Ecto neural progenitor cell (in vitro differentiated cells): ENCODE measurements around the gene VAPA.

Experiments used
- DNase-seq: peaks from one replicate; pipeline ENCODE4 v3.0.0-alpha.2; 2018; ENCODE audit warnings: low spot score

VAPA gene

DNA sequence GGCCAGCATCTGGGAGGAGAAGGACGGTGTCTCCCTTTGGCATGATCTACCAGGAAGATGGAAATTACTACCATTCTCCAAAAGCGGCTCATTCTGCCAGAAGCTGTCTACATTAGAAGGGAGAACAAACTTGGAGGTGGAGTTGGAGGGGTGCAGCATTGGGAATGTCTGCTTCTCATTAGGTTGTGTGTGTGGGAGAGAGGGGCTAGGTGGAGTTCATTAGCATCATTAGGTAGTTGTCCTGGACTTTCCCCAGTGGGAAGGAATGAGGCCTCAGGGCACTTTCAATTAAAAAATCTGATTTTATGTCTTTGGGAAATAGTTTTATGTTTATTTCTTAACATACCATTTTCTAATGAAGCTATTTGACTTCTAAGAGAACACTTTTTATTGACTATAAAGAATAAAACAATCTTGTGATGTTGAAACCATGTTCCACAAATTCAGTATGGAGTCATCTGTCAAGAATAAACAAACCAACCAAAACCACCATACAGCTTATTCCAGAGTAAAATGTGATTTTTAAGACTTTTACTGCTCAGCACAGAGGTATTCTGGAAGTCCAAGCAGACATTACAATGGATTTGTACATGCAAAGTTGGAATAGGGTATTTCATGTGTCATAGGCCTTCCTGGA lies 60.6 kb downstream of the VAPA start:
- DNase-seq, result no peak

DNA sequence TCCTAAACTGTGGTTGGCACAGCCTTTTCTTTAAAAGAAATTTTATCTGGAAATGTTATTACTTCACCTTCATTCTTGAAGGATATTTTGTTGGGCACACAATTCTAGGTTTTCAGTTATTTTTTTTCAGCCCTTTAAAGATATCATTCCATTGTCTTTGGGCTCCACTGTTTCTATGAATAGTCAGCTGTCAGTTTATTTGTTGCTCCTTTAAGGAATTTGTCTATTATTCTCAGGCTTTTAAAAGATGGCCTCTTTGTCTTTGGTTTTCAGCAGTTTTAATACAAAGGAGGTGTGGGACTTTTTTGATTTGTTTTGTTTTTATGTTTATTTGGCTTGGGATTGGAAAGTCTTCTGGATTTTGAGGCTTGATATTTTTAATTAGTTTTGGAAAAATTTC lies 61.8 kb downstream of the VAPA start:
- no peak for DNase-seq

- no peak for DNase-seq
These were observed 68.9 kb downstream of the VAPA start for GRCh38 chr18:9982711-9983110.

DNA sequence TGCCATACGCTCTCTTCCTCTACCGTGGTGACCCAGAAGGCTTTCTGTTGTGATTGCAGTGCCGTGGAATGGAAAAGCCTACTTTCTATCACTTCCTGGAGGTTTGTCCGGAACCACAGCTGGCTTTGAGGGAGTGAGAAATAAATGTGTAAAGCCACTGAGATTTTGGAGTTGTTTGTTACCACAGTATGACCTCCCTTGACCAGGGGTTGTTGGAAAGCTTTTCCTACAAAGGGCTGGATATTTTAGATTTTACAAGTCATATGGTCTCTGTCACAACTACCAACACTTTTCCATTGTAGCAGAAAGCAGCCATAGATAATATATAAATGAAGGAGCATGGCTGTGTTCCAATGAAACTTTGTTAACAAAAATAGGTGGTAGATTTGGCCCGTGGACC lies 70.3 kb downstream of the VAPA start:
- no peak for DNase-seq

DNA sequence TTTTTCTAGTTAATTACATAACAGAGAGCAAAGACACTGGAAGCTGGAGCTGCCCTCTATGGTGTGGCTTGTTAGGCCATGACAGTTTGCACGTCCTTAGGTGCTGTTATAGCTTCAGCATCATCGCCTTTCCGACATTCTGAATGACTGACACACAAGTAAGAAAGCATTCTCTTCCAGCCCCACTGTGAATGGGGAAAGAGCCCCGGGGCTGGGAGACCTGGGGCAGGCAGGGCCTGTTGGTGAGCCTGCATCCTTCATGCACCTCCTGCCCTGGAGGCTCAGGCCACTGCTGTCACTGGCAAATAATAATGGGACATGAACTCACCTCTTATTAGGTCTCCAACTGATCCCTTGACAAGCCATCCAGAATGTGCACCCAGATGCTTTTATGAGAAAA lies 71.8 kb downstream of the VAPA start:
- no peak for DNase-seq

DNA sequence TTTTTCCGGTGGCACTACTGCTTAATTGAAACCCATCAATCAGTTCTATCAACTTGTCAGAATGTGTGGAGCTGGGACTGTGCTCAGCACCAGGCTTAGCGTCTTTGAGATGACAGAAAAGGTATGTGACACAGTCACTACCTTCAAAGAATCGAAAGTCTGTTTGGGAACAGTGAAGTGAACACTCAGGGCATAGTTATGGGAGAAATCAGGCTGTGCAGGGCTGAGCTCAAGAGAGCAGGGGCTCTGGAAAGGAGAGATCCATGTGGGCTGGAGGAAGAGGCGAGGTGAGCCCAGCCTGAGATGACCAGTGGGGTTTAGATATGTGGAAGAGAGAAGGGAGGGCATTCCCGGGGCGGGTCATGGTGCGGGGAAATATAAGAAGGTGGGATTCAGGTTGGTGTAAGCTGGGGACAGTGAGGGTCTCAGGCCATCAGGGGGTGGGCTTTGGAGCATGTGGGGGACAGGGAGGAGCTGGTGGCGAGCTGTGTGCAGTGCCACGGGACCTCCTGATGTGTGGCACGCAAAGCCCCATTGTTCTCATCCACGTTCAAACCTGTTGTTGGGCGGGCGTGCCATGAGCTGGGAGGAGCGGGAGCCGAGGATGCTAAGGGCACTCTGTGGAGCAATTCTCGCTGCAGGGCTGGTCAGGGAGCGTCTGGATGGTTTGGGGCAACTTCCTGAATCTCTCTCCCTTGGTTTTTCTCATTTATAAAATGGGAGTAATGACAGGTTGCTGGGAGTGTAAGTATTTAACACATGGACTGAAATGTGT lies 72.5 kb downstream of the VAPA start:
- DNase-seq, result peak; percentile 27

DNA sequence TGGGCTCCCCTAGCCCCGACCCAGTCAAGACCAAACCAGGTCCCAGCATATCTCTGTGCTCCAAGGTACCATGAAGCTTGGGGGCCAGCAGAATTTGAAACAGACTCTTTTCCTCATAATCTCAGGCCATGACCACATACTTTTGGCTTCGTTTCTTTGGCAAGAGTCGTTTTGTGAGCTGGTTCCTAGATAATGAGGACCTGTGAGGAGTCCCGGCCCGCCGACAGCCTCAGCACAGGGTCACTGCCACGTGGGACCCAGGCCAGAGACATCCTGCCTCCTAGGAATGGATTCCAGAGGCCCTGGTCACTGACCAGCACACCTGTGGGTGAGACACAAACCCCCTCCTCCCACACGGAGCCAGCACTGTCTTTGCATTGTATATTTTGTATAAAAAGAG lies 73.5 kb downstream of the VAPA start:
- peak; percentile 34 for DNase-seq

DNA sequence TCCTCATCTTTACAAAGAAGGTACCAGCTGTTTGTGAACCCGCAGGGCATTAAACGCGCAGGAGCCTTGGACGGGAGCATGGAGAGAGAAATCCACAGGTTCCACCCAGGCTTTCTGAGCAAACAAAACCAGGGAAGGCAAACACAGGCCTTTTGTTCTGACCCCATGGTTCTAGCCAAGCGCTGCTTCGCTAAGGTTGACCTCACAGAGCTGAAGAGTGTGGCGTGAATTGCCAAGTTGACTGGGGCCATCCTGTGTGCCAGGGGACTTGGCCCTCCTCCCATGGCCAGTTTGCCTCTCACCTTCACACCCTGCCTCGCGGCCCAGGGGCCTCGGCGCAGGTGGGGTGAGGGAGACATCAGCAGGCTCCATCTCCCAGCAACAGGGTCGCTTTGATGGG lies 74.1 kb downstream of the VAPA start:
- peak; percentile 41 for DNase-seq

- no peak for DNase-seq
These were observed 74.8 kb downstream of the VAPA start for GRCh38 chr18:9988665-9989064.

DNA sequence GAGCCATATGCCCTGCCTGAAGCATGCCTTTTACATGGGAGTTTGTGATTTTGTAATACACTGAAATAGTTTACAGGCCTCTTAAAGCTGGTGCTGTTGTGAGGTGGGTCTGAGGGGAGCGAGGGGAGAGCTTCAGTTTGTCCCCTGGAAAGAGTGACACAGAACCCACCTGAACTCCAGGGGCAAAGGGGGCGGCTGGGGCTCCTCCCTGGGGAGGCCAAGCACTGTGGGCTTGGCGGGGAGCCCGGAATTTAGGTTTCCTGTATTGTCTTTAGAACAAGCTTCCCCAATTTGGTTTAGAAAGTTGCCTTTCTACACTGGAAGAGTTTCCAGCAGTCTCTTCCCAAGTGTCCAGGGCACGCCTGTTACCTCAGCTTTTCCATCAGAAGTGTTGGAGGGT lies 75.7 kb downstream of the VAPA start:
- DNase-seq, result no peak

DNA sequence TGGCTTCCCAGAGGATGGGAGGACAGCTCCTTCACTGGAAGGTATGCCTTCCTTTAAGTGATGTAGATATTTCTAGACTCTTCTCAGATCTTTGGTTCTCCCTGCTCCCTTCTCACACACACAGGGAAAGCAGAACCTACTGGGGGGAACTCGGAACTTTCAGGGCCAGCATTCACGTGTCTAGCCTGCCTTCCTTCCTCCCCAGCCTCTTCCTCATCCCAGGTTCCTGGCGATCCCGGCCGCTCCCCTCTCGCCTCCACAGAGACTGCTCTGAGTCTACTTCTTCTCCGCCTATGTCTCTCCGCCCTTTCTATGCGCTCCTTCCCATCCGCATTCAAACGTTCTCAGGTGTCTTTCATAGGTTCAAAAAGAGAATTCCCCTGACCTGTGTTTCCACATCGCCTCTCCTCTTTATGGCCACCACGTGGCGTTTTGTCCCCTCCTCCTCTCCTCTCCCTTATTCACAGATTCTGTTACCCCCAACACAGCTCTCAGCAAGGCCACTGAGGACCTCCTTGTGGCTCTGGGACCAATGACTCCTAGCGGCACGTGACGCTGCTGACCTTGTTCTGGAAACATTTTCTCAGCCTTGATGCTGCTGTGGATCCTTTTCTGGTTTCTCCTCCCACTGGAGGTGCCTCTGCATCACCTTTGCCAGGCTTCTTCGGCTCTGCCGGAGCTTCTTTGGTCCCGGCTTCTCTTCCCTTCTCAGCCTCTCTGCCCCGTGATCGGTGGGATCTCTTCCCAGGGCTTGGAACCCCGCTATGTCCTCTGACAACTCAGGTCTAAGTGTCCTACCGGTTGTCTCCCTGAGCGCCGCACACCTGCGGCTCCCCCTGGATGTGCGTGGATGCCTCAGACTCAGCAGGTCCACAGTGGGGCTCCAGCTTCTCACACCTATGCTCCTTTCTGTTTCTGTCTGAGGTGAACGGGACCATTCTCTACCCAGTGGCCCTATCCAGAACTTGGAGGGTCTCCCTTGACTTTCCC lies 77.5 kb downstream of the VAPA start:
- DNase-seq, result peak; percentile 39

- DNase-seq, result peak; percentile 26
These were observed 78.6 kb downstream of the VAPA start for GRCh38 chr18:9992300-9992972.

- peak; percentile 20 for DNase-seq
These were observed 79.2 kb downstream of the VAPA start for GRCh38 chr18:9992973-9993520.

GRCh38 chr18:9993521-9994025 lies 79.8 kb downstream of the VAPA start:
- peak; percentile 29 for DNase-seq

DNA sequence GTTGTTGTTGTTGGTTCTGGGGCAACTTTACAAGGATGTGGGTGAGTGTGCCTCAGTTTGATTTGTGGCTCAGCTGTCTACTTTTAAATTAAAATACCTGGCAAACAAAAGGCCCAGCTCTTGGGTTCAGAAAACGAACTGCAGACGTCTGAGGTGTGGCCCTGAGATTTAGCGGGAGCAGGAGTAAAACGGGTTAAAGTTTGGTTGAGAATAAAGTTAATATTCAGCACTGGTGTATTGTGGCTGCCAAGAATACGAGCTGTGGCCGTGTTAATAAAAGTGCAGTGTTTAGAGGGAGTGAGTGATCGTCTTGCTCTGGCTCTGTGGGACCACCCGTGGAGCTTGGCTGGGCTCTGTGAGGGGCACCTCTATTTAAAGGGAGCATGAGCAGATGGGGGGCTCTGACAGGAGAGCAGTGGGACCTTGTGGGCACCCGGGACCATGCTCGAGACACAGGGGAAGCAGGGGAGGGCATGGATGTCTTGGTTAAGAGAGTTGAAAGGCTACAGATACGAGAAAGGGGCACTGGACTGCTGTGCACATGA lies 80.3 kb downstream of the VAPA start:
- peak; percentile 24 for DNase-seq

DNA sequence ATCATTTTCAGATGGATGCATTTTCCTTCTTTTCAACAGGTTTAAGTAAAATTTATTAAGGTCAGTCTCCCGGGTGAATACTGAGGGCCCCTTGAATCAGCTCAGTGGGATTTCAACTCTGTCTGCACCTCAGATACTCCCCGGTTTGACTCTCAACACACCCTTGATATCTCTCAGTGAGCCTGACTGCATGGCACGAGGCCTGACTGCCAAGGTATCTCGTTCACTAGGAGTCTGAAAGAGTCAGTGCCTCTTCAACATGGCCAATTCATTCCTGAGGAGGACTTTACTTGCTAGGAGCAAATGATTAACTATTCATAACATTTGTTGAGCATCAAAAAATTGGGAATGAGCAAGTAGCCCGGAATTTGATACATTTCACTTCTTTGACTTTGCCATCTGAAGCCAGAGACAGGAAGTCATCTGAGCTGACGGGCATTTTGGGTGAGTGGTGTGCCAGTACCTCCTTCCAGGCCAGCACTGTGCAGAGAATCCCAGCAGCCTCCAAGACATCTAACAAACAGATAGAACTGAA lies 81.0 kb downstream of the VAPA start:
- peak; percentile 21 for DNase-seq

GRCh38 chr18:9995631-9996030 lies 81.8 kb downstream of the VAPA start:
- DNase-seq, result no peak

DNA sequence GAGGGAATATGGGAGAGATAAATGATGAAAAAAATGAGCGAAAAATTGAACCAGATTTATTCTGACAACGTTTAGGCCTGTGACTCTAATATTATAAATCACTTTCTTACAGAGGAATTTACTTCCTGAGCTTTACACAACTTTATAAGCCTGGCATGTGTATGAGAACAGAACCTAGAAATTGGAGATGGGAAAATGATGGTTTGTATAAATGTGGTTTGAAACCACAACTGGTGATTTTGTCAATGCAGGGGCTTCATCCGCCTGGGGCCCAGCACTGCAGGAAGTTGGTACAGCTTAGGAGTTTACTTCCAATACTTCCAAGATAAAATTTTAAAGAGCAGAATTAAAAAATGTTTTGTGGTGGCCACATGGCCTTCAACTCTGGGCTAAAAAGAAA lies 82.3 kb downstream of the VAPA start:
- DNase-seq, result no peak

DNA sequence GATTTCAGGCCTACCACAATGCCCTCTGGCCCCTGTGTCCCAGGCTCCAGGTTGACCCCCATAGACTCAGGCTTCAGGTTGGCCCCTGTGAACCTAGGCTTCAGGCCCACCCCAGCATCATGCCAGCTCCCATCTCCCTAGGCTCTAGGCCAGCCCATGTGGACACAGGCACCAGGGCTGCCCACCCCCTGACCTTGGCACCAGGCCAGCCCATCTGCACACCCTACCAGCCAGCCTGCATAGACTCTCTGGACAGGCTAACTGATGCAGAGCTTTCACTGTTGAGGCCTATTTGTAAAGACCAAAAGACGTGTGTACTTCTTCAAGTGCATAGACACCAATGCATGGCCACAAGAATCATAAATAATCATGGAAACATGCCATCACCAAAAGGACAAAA lies 83.9 kb downstream of the VAPA start:
- no peak for DNase-seq

- no peak for DNase-seq
These were observed 84.5 kb downstream of the VAPA start for GRCh38 chr18:9998330-9998729.

DNA sequence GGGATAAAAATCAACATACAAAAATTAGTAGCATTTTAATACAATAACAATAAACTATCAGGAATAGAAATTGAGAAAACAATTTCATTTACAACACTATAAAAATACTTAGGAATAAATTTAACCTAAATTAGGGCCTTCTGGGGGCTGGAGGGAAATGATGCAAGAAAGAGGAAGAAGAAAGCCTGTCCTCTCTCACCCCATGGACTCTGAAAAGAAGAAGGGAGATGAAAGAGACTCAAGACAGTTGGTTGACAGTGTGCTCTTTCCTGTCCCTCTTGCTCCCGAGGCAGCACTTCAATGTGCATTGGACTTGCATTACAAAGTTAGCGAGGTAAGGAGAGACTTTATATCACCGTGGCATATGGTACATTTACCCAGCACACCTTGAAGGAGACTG lies 88.5 kb downstream of the VAPA start:
- no peak for DNase-seq
